SK-N-SH (cell line): ENCODE results near the gene CARS2. TPM values are rescaled to one million over a fixed set of nuclear protein-coding genes. Genes with fewer than 3 reads are reported as not detected.

Experiments
- CTCF ChIA-PET: fragments of 300-600, 350-600 bp; formaldehyde crosslinking; extraction: SDS; loops from one replicate; lab custom pipeline; 2021; lab: Yijun Ruan, JAX
- POLR2A ChIA-PET: fragments of 350-600 bp; sonication (Branson Sonifier 250); formaldehyde crosslinking; extraction: SDS; loops from one replicate; lab custom pipeline; 2020; ENCODE audit warnings: antibody characterized with exemption, inconsistent platforms; lab: Yijun Ruan, JAX
- DNase-seq: peaks from one replicate; pipeline ENCODE4 v3.0.0; 2012
- H2AFZ ChIP-seq: fragments of 200-600 bp; sonication (generic); 2 replicates; pipeline ENCODE4 v1.8.1; 2016; ENCODE audit warnings: antibody characterized with exemption, mild to moderate bottlenecking, low read depth
- H3F3A ChIP-seq: fragments of 200-600 bp; sonication (generic); replicated peaks from 2 replicates; pipeline ENCODE3; 2016; ENCODE audit warnings: antibody characterized with exemption, mild to moderate bottlenecking; ENCODE audit not compliant: insufficient read depth
- H3K27ac ChIP-seq, 2 experiments: fragments of 200-500 bp in 1 of 2; fragments of 200-600 bp in 1 of 2; sonication (Bioruptor generic) in 1 of 2; sonication (generic), shearing (Covaris generic) in 1 of 2; 2 replicates each; pipeline versions ENCODE4 v1.5.1 to v1.6.1; 2014 to 2016; ENCODE audit warnings: low read depth in 2 of 2, inconsistent platforms in 1 of 2, low read length in 1 of 2, mild to moderate bottlenecking in 1 of 2, mixed read lengths in 1 of 2
- H3K27me3 ChIP-seq: fragments of 200-600 bp; sonication (generic), shearing (Covaris generic); 2 replicates; pipeline ENCODE4 v1.6.1; 2016; ENCODE audit warnings: mixed run types; ENCODE audit not compliant: insufficient read depth
- H3K36me3 ChIP-seq, 2 experiments: fragments of 200-500 bp in 1 of 2; fragments of 200-600 bp in 1 of 2; sonication (Bioruptor generic) in 1 of 2; sonication (generic) in 1 of 2; replicated peaks in 1 of 2; 2 replicates each; pipeline versions ENCODE3 to v1.5.1; 2014 to 2016; ENCODE audit warnings: low read length in 1 of 2, mild to moderate bottlenecking in 1 of 2; ENCODE audit not compliant: insufficient read depth in 2 of 2, control insufficient read depth in 1 of 2
- H3K4me1 ChIP-seq, 2 experiments: fragments of 200-500 bp in 1 of 2; fragments of 200-600 bp in 1 of 2; sonication (Bioruptor generic) in 1 of 2; sonication (generic), shearing (Covaris generic) in 1 of 2; 2 replicates each; pipeline versions ENCODE4 v1.5.1 to v1.6.1; 2014 to 2016; ENCODE audit warnings: low read depth in 1 of 2, low read length in 1 of 2, mixed run types in 1 of 2; ENCODE audit not compliant: insufficient read depth in 2 of 2, control insufficient read depth in 1 of 2
- H3K4me2 ChIP-seq: fragments of 200-600 bp; sonication (generic), shearing (Covaris generic); 2 replicates; pipeline ENCODE4 v1.6.1; 2017; ENCODE audit warnings: mixed run types
- H3K4me3 ChIP-seq, 2 experiments: fragments of 200-500 bp in 1 of 2; fragments of 200-600 bp in 1 of 2; sonication (Bioruptor generic) in 1 of 2; sonication (generic), shearing (Covaris generic) in 1 of 2; 2 replicates each; pipeline versions ENCODE4 v1.5.1 to v1.8.1; 2014 to 2016; ENCODE audit warnings: low read depth in 2 of 2, inconsistent platforms in 1 of 2, low read length in 1 of 2, mild to moderate bottlenecking in 1 of 2, mixed read lengths in 1 of 2, moderate library complexity in 1 of 2
- H3K79me2 ChIP-seq: fragments of 200-600 bp; sonication (generic); 2 replicates; pipeline ENCODE4 v1.8.1; 2017; ENCODE audit warnings: mild to moderate bottlenecking; ENCODE audit not compliant: insufficient read depth
- H3K9ac ChIP-seq: fragments of 200-600 bp; sonication (generic); 2 replicates; pipeline ENCODE4 v1.6.1; 2017; ENCODE audit warnings: mixed run types
- H3K9me2 ChIP-seq: fragments of 200-600 bp; sonication (generic); 2 replicates; pipeline ENCODE4 v1.6.1; 2017; ENCODE audit warnings: mixed run types
- H3K9me3 ChIP-seq: fragments of 200-600 bp; sonication (generic); 2 replicates; pipeline ENCODE4 v1.6.1; 2017; ENCODE audit warnings: mixed run types, mild to moderate bottlenecking, moderate library complexity
- H4K20me1 ChIP-seq: fragments of 200-600 bp; sonication (generic); 2 replicates; pipeline ENCODE4 v1.6.1; 2017; ENCODE audit warnings: mild to moderate bottlenecking, mixed run types; ENCODE audit not compliant: insufficient read depth
- CHD2 ChIP-seq: fragments of 150-350 bp; IDR thresholded peaks from 2 replicates; pipeline ENCODE4 v1.6.1; 2018; ENCODE audit warnings: low read length; ENCODE audit not compliant: partially characterized antibody
- ELF1 ChIP-seq: IDR thresholded peaks from 2 replicates; pipeline ENCODE4 v1.4.0; 2012
- EZH2phosphoT487 ChIP-seq: fragments of 200-600 bp; sonication (generic); IDR thresholded peaks from 2 replicates; pipeline ENCODE4 v1.6.1; 2017; ENCODE audit warnings: low read depth, mixed run types, mild to moderate bottlenecking, antibody characterized with exemption, moderate library complexity, borderline replicate concordance
- FOSL2 ChIP-seq: IDR thresholded peaks from 2 replicates; pipeline ENCODE4 v1.4.0; 2012; ENCODE audit warnings: low read depth, mild to moderate bottlenecking, moderate library complexity, borderline replicate concordance
- FOXJ3 ChIP-seq: sonication (generic); formaldehyde crosslinking; IDR thresholded peaks from 2 replicates; pipeline ENCODE4 v1.5.1; 2020; ENCODE audit warnings: mild to moderate bottlenecking, missing genetic modification reagents
- FOXM1 ChIP-seq: IDR thresholded peaks from 2 replicates; pipeline ENCODE4 v1.4.0; 2012; ENCODE audit warnings: low read depth, mild to moderate bottlenecking
- GABPA ChIP-seq: IDR thresholded peaks from 2 replicates; pipeline ENCODE4 v1.4.0; 2012; ENCODE audit warnings: low read depth, mild to moderate bottlenecking
- RCOR1 ChIP-seq: fragments of 150-350 bp; IDR thresholded peaks from 2 replicates; pipeline ENCODE4 v1.6.1; 2017; ENCODE audit warnings: antibody characterized with exemption, low read length
- RXRA ChIP-seq: IDR thresholded peaks from 2 replicates; pipeline ENCODE4 v1.4.0; 2012; ENCODE audit warnings: low read depth, mild to moderate bottlenecking, borderline replicate concordance
- SIN3A ChIP-seq: IDR thresholded peaks from 2 replicates; pipeline ENCODE4 v1.6.1; 2012; ENCODE audit warnings: low read depth, mild to moderate bottlenecking, low read length, moderate library complexity, borderline replicate concordance
- SMC3 ChIP-seq: IDR thresholded peaks from 2 replicates; pipeline ENCODE4 v1.6.1; 2012; ENCODE audit warnings: low read depth, low read length, improper control_type of control experiment
- TAF1 ChIP-seq: IDR thresholded peaks from 2 replicates; pipeline ENCODE4 v1.6.1; 2012; ENCODE audit warnings: low read depth, mild to moderate bottlenecking, low read length, moderate library complexity, borderline replicate concordance
- TEAD4 ChIP-seq: IDR thresholded peaks from 2 replicates; pipeline ENCODE4 v1.4.0; 2012; ENCODE audit warnings: mild to moderate bottlenecking, borderline replicate concordance; ENCODE audit not compliant: insufficient read depth
- YY1 ChIP-seq: IDR thresholded peaks from 2 replicates; pipeline ENCODE4 v1.4.0; 2012; ENCODE audit warnings: low read depth, mild to moderate bottlenecking
- WGBS: methylation state at CpG from one replicate; pipeline ENCODE4 v1.1.6; 2017; ENCODE audit warnings: low lambda C conversion rate; 5-methylcytosine and 5-hydroxymethylcytosine counted together
- polyA plus RNA-seq, 3 experiments: library from polyadenylated mRNA; depleted of rRNA; stranded (reverse); fragments of >200 nt; gene quantifications; 2 replicates each; pipeline ENCODE4 v1.2.3, GENCODE V29; 2012
- TF ChIP-seq, protein P1 (sequence below): IDR thresholded peaks from 2 replicates; pipeline ENCODE4 v1.4.0; 2012; ENCODE audit warnings: low read depth, borderline replicate concordance
- TF ChIP-seq, protein P2 (sequence below): IDR thresholded peaks from 2 replicates; pipeline ENCODE4 v1.4.0; 2012; ENCODE audit warnings: low read depth
- TF ChIP-seq, protein P3 (sequence below): fragments of 150-350 bp; IDR thresholded peaks from 2 replicates; pipeline ENCODE4 v1.6.1; 2017; ENCODE audit warnings: antibody characterized with exemption, low read length, low read depth, borderline replicate concordance
- TF ChIP-seq, protein P4 (sequence below): fragments of 150-350 bp; IDR thresholded peaks from 2 replicates; pipeline ENCODE4 v1.6.1; 2016; ENCODE audit warnings: mild to moderate bottlenecking, low read depth, low read length
- TF ChIP-seq, protein P5 (sequence below): IDR thresholded peaks from 2 replicates; pipeline ENCODE4; 2012

The CARS2 gene
- polyA plus RNA-seq, 1 of the 3 experiments (the other 2 are of a cell fraction): 78.6 TPM

DNA sequence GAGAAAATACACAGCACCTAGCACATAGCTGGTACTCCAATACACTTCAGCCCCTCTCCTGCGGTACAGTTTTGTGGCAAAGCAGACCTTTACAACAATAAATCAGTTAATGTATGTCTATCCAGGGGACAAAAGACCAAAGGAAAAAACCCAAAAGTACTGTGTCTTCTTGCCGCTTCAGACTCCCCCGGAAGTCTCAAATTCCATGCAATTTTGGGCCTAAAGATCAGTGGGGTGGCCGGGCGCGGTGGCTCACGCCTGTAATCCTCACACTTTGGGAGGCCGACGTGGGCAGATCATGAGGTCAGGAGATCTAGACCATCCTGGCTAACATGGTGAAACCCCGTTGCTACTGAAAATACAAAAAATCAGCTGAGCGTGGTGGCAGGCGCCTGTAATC lies 16.2 kb downstream of the CARS2 start:
- Histone ChIP-seq H3K9me3 (no peaks in the 10 kb centered on the region), H3K4me3 (no peak overlapping the region), H3K4me2 (no peak overlapping the region), H3K9ac (no peak overlapping the region), H3K27ac (no peak overlapping the region), H3K9me2 (no peaks in the 10 kb centered on the region), H3K27me3 (no peaks in the 10 kb centered on the region), H4K20me1 (no peaks in the 10 kb centered on the region), H3K4me1 (no peaks in the 10 kb centered on the region; a peak in 1 of 4 replicates), H2AFZ (no peak overlapping the region), H3F3A (no peaks in the 10 kb centered on the region), H3K36me3 (peaks cover 35 to 37% of the 10 kb centered on the region in 2 experiments), H3K79me2 (no peaks in the 10 kb centered on the region; the same call in 1 of the 2 replicates)
- CTCF ChIA-PET: interaction anchor here (0.9 kb wide), 1 partner anchor 9 kb away, joined by 4 read pairs; no protein-coding TSS in a partner anchor
- POLR2A ChIA-PET: no interaction called here
- WGBS: 97% methylated on average over 12 of the region's 12 CpGs
- no peak for DNase-seq
- no peak for TF ChIP-seq TEAD4
- no peak for TF ChIP-seq CHD2
- TF ChIP-seq, protein P1, sequence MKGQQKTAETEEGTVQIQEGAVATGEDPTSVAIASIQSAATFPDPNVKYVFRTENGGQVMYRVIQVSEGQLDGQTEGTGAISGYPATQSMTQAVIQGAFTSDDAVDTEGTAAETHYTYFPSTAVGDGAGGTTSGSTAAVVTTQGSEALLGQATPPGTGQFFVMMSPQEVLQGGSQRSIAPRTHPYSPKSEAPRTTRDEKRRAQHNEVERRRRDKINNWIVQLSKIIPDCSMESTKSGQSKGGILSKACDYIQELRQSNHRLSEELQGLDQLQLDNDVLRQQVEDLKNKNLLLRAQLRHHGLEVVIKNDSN: no peak
- no peak for TF ChIP-seq FOSL2
- no peak for TF ChIP-seq SIN3A
- TF ChIP-seq YY1: no peak
- no peak for TF ChIP-seq RXRA
- TF ChIP-seq, protein P2, sequence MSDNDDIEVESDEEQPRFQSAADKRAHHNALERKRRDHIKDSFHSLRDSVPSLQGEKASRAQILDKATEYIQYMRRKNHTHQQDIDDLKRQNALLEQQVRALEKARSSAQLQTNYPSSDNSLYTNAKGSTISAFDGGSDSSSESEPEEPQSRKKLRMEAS: no peak
- TF ChIP-seq, protein P3, sequence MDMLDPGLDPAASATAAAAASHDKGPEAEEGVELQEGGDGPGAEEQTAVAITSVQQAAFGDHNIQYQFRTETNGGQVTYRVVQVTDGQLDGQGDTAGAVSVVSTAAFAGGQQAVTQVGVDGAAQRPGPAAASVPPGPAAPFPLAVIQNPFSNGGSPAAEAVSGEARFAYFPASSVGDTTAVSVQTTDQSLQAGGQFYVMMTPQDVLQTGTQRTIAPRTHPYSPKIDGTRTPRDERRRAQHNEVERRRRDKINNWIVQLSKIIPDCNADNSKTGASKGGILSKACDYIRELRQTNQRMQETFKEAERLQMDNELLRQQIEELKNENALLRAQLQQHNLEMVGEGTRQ: no peak
- no peak for TF ChIP-seq TAF1
- no peak for TF ChIP-seq ELF1
- TF ChIP-seq RCOR1: no peak
- no peak for TF ChIP-seq EZH2phosphoT487
- TF ChIP-seq SMC3: no peak
- TF ChIP-seq, protein P4, sequence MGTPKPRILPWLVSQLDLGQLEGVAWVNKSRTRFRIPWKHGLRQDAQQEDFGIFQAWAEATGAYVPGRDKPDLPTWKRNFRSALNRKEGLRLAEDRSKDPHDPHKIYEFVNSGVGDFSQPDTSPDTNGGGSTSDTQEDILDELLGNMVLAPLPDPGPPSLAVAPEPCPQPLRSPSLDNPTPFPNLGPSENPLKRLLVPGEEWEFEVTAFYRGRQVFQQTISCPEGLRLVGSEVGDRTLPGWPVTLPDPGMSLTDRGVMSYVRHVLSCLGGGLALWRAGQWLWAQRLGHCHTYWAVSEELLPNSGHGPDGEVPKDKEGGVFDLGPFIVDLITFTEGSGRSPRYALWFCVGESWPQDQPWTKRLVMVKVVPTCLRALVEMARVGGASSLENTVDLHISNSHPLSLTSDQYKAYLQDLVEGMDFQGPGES: no peak
- TF ChIP-seq, protein P5, sequence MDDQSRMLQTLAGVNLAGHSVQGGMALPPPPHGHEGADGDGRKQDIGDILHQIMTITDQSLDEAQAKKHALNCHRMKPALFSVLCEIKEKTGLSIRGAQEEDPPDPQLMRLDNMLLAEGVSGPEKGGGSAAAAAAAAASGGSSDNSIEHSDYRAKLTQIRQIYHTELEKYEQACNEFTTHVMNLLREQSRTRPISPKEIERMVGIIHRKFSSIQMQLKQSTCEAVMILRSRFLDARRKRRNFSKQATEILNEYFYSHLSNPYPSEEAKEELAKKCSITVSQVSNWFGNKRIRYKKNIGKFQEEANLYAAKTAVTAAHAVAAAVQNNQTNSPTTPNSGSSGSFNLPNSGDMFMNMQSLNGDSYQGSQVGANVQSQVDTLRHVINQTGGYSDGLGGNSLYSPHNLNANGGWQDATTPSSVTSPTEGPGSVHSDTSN: no peak
- no peak for TF ChIP-seq FOXM1
- TF ChIP-seq GABPA: no peak
- no peak for TF ChIP-seq FOXJ3
